Mucosa of descending colon (tissue), 3 donors: ENCODE data around the gene CRISP2. TPM values are rescaled to one million over a fixed set of nuclear protein-coding genes. Genes with fewer than 3 reads are reported as not detected.

ENCODE experiments used
- ATAC-seq: fragments of 200-7000 bp; cut with Tn5 transposase; one replicate; pipeline ENCODE4 v1.9.1; 2020; ENCODE audit warnings: mild to moderate bottlenecking, moderate library complexity
- DNase-seq, 3 donors: peaks; one replicate each; pipeline ENCODE4 v3.0.0-alpha.2; 2020
- H3K36me3 ChIP-seq: fragments of 200-600 bp; one replicate; pipeline ENCODE4 v1.8.0; 2021; ENCODE audit warnings: low read depth, mild to moderate bottlenecking
- H3K4me1 ChIP-seq: fragments of 200-600 bp; one replicate; pipeline ENCODE4 v1.8.0; 2021; ENCODE audit warnings: low read depth, mild to moderate bottlenecking
- H3K4me3 ChIP-seq: fragments of 200-600 bp; one replicate; pipeline ENCODE4 v1.8.0; 2021; ENCODE audit warnings: mild to moderate bottlenecking
- H3K9me3 ChIP-seq: fragments of 200-600 bp; one replicate; pipeline ENCODE4 v1.8.0; 2021; ENCODE audit warnings: mild to moderate bottlenecking
- CTCF ChIP-seq: fragments of 200-600 bp; IDR thresholded peaks from one replicate; pipeline ENCODE4 v1.8.0; 2022; ENCODE audit warnings: antibody characterized with exemption, mild to moderate bottlenecking
- intact Hi-C, 2 donors: fragments of 100-400 bp; cut with DNase I in 1 of 2; cut with micrococcal nuclease in 1 of 2; formaldehyde crosslinking; loops; one replicate each; pipeline versions ENCODE4 v1.11.0 to v1.11.1; 2022; cut with DNase I, micrococcal nuclease
- total RNA-seq, 3 donors: library from RNA; stranded (reverse); fragmentation: NEBNext Ultra II Directional in 2 of 3; extraction: Animal tissue kit (Norgen Biotek cat#: 25700) in 2 of 3; gene quantifications; one replicate each; pipeline versions ENCODE4 v1.2.1 to v1.2.4, GENCODE V29; 2021 to 2023
- donor health status: DM: no; HTN: no; CAD: no; lungs with moderate emphysema.
- donor health status: DM: no; HTN: no; CAD: no.
- donor health status: DM: no; HTN: yes; CAD: no.

The CRISP2 gene
- total RNA-seq, 3 donors from 2014 or later: not detected

GRCh38 chr6:49646942-49647341, 66.4 kb downstream of the CRISP2 start:
- no peak for TF ChIP-seq CTCF
- no peaks in the 10 kb centered on the region for H3K4me1 ChIP-seq
- intact Hi-C loops: no loop called here
- H3K9me3 ChIP-seq: no peaks in the 10 kb centered on the region
- ATAC-seq (no peak), DNase-seq (no peak)
- H3K36me3 ChIP-seq: no peaks in the 10 kb centered on the region
- no peak overlapping the region for H3K4me3 ChIP-seq

- intact Hi-C loops: no loop called here
- Histone ChIP-seq H3K4me3 (no peak overlapping the region), H3K36me3 (no peaks in the 10 kb centered on the region), H3K9me3 (no peaks in the 10 kb centered on the region), H3K4me1 (no peaks in the 10 kb centered on the region)
- no peak for DNase-seq
- TF ChIP-seq CTCF: no peak
- no peak for ATAC-seq
These were observed 67.1 kb downstream of the CRISP2 start for GRCh38 chr6:49646130-49646824.

GRCh38 chr6:49645139-49645538, 68.2 kb downstream of the CRISP2 start:
- ATAC-seq (no peak), DNase-seq (no peak)
- Histone ChIP-seq H3K4me3 (no peak overlapping the region), H3K4me1 (no peaks in the 10 kb centered on the region), H3K36me3 (no peaks in the 10 kb centered on the region), H3K9me3 (no peaks in the 10 kb centered on the region)
- TF ChIP-seq CTCF: no peak
- intact Hi-C loops: no loop called here

Other genes with a start within 250 kb of the CRISP2 start
- gene GLYATL3, start 213.6 kb downstream of the CRISP2 start, total RNA-seq: not detected
- 10 to 100 TPM in 1 of 3 donors, 1 to 10 TPM in 2; 4.1 to 10.6 (median 5.4) TPM for gene C6orf141, start 162.9 kb downstream of the CRISP2 start, total RNA-seq
- gene RHAG, start 76.7 kb downstream of the CRISP2 start, total RNA-seq: not detected
- gene CRISP3, start 30.8 kb upstream of the CRISP2 start, total RNA-seq: not detected
- not detected for gene PGK2, start 73.7 kb upstream of the CRISP2 start, total RNA-seq
- not detected for gene CRISP1, start 153.0 kb upstream of the CRISP2 start, total RNA-seq